PC-9 (cell line): Measurements from ENCODE around the gene ANKRD35. TPM values are rescaled to one million over a fixed set of nuclear protein-coding genes. Genes with fewer than 3 reads are reported as not detected.

Source experiments
- BruUV-seq: library from RNA; stranded (reverse); fragments of 400-500 nt; replicated peaks from 2 replicates; lab custom pipeline; 2021; lab: Mats Ljungman, UMichigan
- CTCF ChIA-PET: fragments of 300-600 bp; sonication (Branson Sonifier 250); formaldehyde crosslinking; loops from one replicate; lab custom pipeline; 2022; ENCODE audit warnings: antibody characterized with exemption; lab: Charles Lee
- POLR2A ChIA-PET: fragments of 300-600 bp; sonication (Branson Sonifier 250); formaldehyde crosslinking; loops from one replicate; lab custom pipeline; 2022; ENCODE audit warnings: antibody characterized with exemption; ENCODE audit not compliant: unreplicated experiment; lab: Charles Lee
- DNase-seq, 2 experiments: peaks; one replicate each; pipeline versions ENCODE4 v3.0.0 to v3.0.0-alpha.2; 2015 to 2022; ENCODE audit warnings: mixed read lengths in 1 of 2
- H2AFZ ChIP-seq: fragments of 200-600 bp; sonication (generic); 2 replicates; pipeline ENCODE4 v1.8.1; 2017; ENCODE audit warnings: antibody characterized with exemption
- H3F3A ChIP-seq: fragments of 200-600 bp; sonication (generic); 2 replicates; pipeline ENCODE4 v1.8.1; 2017; ENCODE audit warnings: antibody characterized with exemption, mild to moderate bottlenecking, low read depth; ENCODE audit not compliant: insufficient read depth
- H3K27ac ChIP-seq: fragments of 200-600 bp; sonication (generic); 2 replicates; pipeline ENCODE4 v1.6.1; 2016; ENCODE audit warnings: mixed run types
- H3K27me3 ChIP-seq: fragments of 200-600 bp; sonication (generic); 2 replicates; pipeline ENCODE4 v1.6.1; 2016; ENCODE audit warnings: low read depth, mixed run types; ENCODE audit not compliant: insufficient read depth
- H3K36me3 ChIP-seq: fragments of 200-600 bp; sonication (generic); 2 replicates; pipeline ENCODE4 v1.6.1; 2016; ENCODE audit warnings: low read depth, mixed run types
- H3K4me1 ChIP-seq: fragments of 200-600 bp; sonication (generic); replicated peaks from 2 replicates; pipeline ENCODE4 v1.6.1; 2016; ENCODE audit warnings: mixed run types; ENCODE audit not compliant: insufficient read depth
- H3K4me2 ChIP-seq: fragments of 200-600 bp; sonication (generic); 2 replicates; pipeline ENCODE4 v1.6.1; 2017; ENCODE audit warnings: mixed run types
- H3K4me3 ChIP-seq: fragments of 200-600 bp; sonication (generic); 2 replicates; pipeline ENCODE4 v1.6.1; 2016; ENCODE audit warnings: mixed run types
- H3K79me2 ChIP-seq: fragments of 200-600 bp; sonication (generic); 2 replicates; pipeline ENCODE4 v1.6.1; 2017; ENCODE audit warnings: low read depth, mixed run types
- H3K9me2 ChIP-seq: fragments of 200-600 bp; sonication (generic); 2 replicates; pipeline ENCODE4 v1.8.1; 2017; ENCODE audit warnings: mild to moderate bottlenecking; ENCODE audit not compliant: insufficient read depth
- H3K9me3 ChIP-seq: fragments of 200-600 bp; sonication (generic); 2 replicates; pipeline ENCODE4 v1.8.1; 2016; ENCODE audit warnings: low read depth; ENCODE audit not compliant: insufficient read depth
- H4K20me1 ChIP-seq: fragments of 200-600 bp; sonication (generic); 2 replicates; pipeline ENCODE4 v1.8.1; 2017; ENCODE audit not compliant: insufficient read depth
- EZH2 ChIP-seq: fragments of 200-600 bp; sonication (generic); IDR thresholded peaks from 2 replicates; pipeline ENCODE4 v1.8.0; 2017; ENCODE audit warnings: antibody characterized with exemption, low read depth
- intact Hi-C: fragments of 100-400 bp; cut with micrococcal nuclease; formaldehyde crosslinking; loops from one replicate; pipeline ENCODE4 v1.10.0; 2022; ENCODE audit not compliant: unreplicated experiment
- total RNA-seq: library from RNA; stranded (reverse); gene quantifications from 2 replicates; pipeline ENCODE4 v1.2.3, GENCODE V29; 2021
- TF ChIP-seq, protein P1 (sequence below): fragments of 200-600 bp; sonication (generic); conservative IDR thresholded peaks from 2 replicates; pipeline ENCODE4 v1.6.1; 2017; ENCODE audit warnings: mixed run types, antibody characterized with exemption, mild to moderate bottlenecking, moderate library complexity

The ANKRD35 gene
- total RNA-seq, 1 experiment from 2014 or later = 1.2 TPM

DNA sequence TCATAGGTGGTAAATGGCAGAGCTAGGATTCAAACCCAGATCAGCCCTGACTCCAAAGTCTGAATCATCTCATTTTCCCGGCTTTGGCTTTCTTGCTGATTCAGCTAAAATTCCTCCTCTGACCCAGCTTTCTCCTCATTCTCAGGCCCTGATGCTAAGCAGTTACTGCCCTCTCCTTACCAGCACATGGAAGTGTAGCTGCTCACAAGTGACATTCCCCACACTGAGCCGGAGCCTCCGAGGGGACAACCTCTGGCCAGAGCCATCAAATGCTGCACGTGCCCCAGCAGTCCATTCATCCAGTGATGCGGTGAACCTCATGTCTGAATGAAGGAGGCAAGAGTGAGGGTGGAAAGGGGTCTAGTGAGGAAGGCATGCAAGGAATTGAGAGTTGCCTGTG lies 13.1 kb upstream of the ANKRD35 start:
- no peak for DNase-seq
- Histone ChIP-seq H3F3A (no peaks in the 10 kb centered on the region), H3K36me3 (no peaks in the 10 kb centered on the region), H3K27me3 (no peaks in the 10 kb centered on the region), H3K9me2 (no peaks in the 10 kb centered on the region), H3K79me2 (no peaks in the 10 kb centered on the region), H3K4me2 (no peak overlapping the region), H3K4me1 (0 out of 2 replicates have a peak, but pooled peaks cover under 1% of the 10 kb centered on the region), H3K27ac (no peak overlapping the region), H3K9me3 (no peaks in the 10 kb centered on the region), H4K20me1 (no peaks in the 10 kb centered on the region), H3K4me3 (no peak overlapping the region), H2AFZ (no peak overlapping the region)
- BruUV-seq = no TSS peak
- intact Hi-C loops = no loop called here
- POLR2A ChIA-PET = no interaction called here
- CTCF ChIA-PET = no interaction called here
- TF ChIP-seq EZH2 = no peak
- TF ChIP-seq, protein P1, sequence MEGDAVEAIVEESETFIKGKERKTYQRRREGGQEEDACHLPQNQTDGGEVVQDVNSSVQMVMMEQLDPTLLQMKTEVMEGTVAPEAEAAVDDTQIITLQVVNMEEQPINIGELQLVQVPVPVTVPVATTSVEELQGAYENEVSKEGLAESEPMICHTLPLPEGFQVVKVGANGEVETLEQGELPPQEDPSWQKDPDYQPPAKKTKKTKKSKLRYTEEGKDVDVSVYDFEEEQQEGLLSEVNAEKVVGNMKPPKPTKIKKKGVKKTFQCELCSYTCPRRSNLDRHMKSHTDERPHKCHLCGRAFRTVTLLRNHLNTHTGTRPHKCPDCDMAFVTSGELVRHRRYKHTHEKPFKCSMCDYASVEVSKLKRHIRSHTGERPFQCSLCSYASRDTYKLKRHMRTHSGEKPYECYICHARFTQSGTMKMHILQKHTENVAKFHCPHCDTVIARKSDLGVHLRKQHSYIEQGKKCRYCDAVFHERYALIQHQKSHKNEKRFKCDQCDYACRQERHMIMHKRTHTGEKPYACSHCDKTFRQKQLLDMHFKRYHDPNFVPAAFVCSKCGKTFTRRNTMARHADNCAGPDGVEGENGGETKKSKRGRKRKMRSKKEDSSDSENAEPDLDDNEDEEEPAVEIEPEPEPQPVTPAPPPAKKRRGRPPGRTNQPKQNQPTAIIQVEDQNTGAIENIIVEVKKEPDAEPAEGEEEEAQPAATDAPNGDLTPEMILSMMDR = no peak

DNA sequence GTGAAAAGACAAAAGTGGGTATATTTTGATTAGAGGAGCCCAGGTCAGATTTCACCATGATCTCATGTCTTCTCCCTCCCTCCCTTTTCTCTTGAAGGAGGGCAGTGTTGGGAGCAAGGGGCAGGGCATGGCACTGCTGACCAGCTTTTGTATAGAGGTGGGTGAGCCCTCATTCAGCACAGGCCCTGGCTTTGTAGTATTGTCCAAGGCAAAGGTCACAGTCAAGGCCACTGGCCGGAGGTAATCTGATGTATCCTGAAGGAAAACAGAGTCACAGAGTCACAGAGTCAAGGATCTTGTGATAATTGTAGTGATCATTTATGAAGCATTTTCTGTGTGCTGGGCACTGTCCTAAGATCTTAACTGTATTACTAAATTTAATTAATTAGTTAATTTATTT lies 12.3 kb upstream of the ANKRD35 start:
- Histone ChIP-seq H2AFZ (no peak overlapping the region), H4K20me1 (no peaks in the 10 kb centered on the region), H3K9me3 (no peaks in the 10 kb centered on the region), H3K27ac (no peak overlapping the region), H3F3A (peaks cover 4% of the 10 kb centered on the region; the same call in 1 of the 2 replicates), H3K79me2 (no peaks in the 10 kb centered on the region), H3K4me2 (no peak overlapping the region), H3K36me3 (no peaks in the 10 kb centered on the region), H3K4me1 (peaks cover 9% of the 10 kb centered on the region), H3K27me3 (no peaks in the 10 kb centered on the region), H3K9me2 (no peaks in the 10 kb centered on the region), H3K4me3 (no peak overlapping the region)
- ChIA-PET POLR2A (no interaction called here), CTCF (no interaction called here)
- no peak for DNase-seq
- BruUV-seq = no TSS peak
- intact Hi-C loops = no loop called here
- TF ChIP-seq, protein P1 = no peak
- TF ChIP-seq EZH2 = no peak

DNA sequence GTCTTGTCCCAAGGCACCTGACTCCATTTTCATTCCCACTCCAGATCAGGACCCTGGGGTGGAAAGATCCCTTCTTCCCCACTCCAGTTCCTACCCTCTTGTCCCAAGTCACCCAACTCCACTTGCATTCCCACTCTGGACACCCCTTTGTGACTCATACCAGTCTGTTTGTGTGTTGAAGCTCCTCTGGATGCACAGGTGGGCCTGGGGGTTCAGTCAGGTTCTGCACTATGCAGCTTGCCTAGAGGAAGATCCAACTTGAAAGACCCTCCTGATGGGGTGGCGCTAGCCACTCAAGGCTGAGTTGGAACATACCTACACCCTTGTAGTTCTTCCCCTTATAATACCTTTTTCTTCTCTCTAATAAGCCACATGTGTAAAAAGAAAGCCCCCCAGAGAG lies 9.8 kb upstream of the ANKRD35 start:
- Histone ChIP-seq H3K4me1 (peaks cover 30% of the 10 kb centered on the region), H3K27me3 (no peaks in the 10 kb centered on the region), H3K9me3 (no peaks in the 10 kb centered on the region), H3K36me3 (no peaks in the 10 kb centered on the region), H4K20me1 (no peaks in the 10 kb centered on the region), H3K4me3 (no peak overlapping the region), H3K9me2 (no peaks in the 10 kb centered on the region), H3K4me2 (no peak overlapping the region), H2AFZ (no peak overlapping the region), H3K79me2 (no peaks in the 10 kb centered on the region), H3F3A (peaks cover 24% of the 10 kb centered on the region), H3K27ac (no peak overlapping the region)
- TF ChIP-seq, protein P1 = no peak
- no peak for TF ChIP-seq EZH2
- intact Hi-C loops = no loop called here
- POLR2A ChIA-PET = no interaction called here
- DNase-seq = no peak
- CTCF ChIA-PET = no interaction called here
- BruUV-seq = no TSS peak
